Erythroblast (primary cell): ENCODE data around the gene PGAM5.

Source experiments
- GATA1 ChIP-seq: IDR thresholded peaks from 2 replicates; pipeline ENCODE4 v1.6.1; 2011; ENCODE audit warnings: low read depth, mild to moderate bottlenecking, control low read depth, low read length, moderate library complexity
- POLR2A ChIP-seq: IDR thresholded peaks from 2 replicates; pipeline ENCODE4 v1.6.1; 2011; ENCODE audit warnings: mild to moderate bottlenecking, low read length

DNA sequence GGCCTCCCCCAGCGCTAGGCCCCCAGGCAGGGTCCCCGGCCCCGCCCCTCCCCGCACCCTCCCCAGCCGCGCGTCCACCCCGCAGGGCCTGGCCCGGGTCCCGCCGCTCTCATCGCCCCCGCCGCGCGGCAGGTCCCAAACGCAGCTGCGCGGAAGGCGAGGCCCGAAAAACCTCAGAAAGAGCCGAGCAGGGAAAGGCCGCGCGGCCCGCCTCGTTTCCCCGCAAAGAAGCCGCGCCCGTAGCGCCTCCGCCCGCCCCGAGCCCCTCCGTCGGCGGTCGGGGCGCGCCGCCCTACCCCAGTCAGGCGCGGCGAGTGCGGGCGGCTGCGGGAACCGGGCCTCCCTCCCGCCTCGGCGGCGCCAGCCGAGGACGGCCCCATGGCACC lies 23.8 kb upstream of the PGAM5 start:
- no peak for TF ChIP-seq POLR2A
- TF ChIP-seq GATA1: no peak
